ENCODE data around the gene MRPL21. TPM values are rescaled to one million over a fixed set of nuclear protein-coding genes. Genes with fewer than 3 reads are reported as not detected.

MRPL21 gene
- total and polyA plus RNA-seq, 2 of the 13 experiments (the other 11 are each of a cell fraction or from before 2014, with no cell fraction given): 61.5 to 100 TPM

- H3K4me2 ChIP-seq (ENCODE audit: low read depth, low read length): no peak overlapping the region
- H3K4me1 ChIP-seq (ENCODE audit: insufficient read depth, low read length): no peaks in the 10 kb centered on the region
- FAIRE-seq (no peak), ATAC-seq (no peak), DNase-seq (ENCODE audit: low spot score) (no peak)
- H2AFZ ChIP-seq (ENCODE audit: low read length): no peak overlapping the region
- H3K27ac ChIP-seq (ENCODE audit: extremely low read length, insufficient read depth, low read length): no peak overlapping the region
- ChIA-PET POLR2A (no interaction called here), CTCF (ENCODE audit: low intra/inter-chr PET ratio, low total read pairs) (no interaction called here)
- TF ChIP-seq ZNF432 (CRISPR knock-in tag; IDR thresholded peaks at IDR 0.05; ENCODE audit: borderline replicate concordance) (no peak), ZBTB21 (CRISPR knock-in tag; IDR thresholded peaks at IDR 0.05) (no peak), ZBTB38 (CRISPR knock-in tag; IDR thresholded peaks at IDR 0.05) (no peak), ZSCAN12 (CRISPR knock-in tag; IDR thresholded peaks at IDR 0.05) (no peak)
- TF ChIP-seq, protein P1, sequence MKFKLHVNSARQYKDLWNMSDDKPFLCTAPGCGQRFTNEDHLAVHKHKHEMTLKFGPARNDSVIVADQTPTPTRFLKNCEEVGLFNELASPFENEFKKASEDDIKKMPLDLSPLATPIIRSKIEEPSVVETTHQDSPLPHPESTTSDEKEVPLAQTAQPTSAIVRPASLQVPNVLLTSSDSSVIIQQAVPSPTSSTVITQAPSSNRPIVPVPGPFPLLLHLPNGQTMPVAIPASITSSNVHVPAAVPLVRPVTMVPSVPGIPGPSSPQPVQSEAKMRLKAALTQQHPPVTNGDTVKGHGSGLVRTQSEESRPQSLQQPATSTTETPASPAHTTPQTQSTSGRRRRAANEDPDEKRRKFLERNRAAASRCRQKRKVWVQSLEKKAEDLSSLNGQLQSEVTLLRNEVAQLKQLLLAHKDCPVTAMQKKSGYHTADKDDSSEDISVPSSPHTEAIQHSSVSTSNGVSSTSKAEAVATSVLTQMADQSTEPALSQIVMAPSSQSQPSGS (CRISPR knock-in tag; IDR thresholded peaks at IDR 0.05): no peak
- H3K4me3 ChIP-seq (replicated peaks in 1 of 3; ENCODE audit: insufficient read depth in 1 of 3, low read depth in 2 of 3, low read length in 3 of 3): no peak overlapping the region
- H3K9ac ChIP-seq (ENCODE audit: insufficient read depth, low read depth, low read length): no peak overlapping the region
- H3K27me3 ChIP-seq (ENCODE audit: control insufficient read depth in 1 of 2, insufficient read depth in 2 of 2, low read length in 2 of 2): no peaks in the 10 kb centered on the region
- in situ Hi-C loops (cut with HindIII; ENCODE audit: extremely low pct_ligation_motif_present, low pct_unique_long_range_greater_than_20kb) (no loop called here), intact Hi-C loops (cut with micrococcal nuclease; ENCODE audit: unreplicated experiment) (no loop called here)
- H3K79me2 ChIP-seq (ENCODE audit: insufficient read depth, low read length): no peaks in the 10 kb centered on the region
- WGBS (ENCODE audit: low lambda C conversion rate): 93% methylated on average over 10 of the region's 10 CpGs
- H4K20me1 ChIP-seq (ENCODE audit: insufficient read depth, low read length): no peaks in the 10 kb centered on the region
- peaks cover 20 to 81% of the 10 kb centered on the region in 2 experiments for H3K36me3 ChIP-seq (replicated peaks in 1 of 2; ENCODE audit: control insufficient read depth in 1 of 2, insufficient read depth in 2 of 2, low read length in 2 of 2)
- BruUV-seq (replicated peaks): no TSS peak
- H3K9me3 ChIP-seq (ENCODE audit: low read length): peaks cover 20% of the 10 kb centered on the region
Observed at GRCh38 chr11:68924073-68924925, 20.7 kb upstream of the MRPL21 start.

GRCh38 chr11:68923614-68924013 lies 20.0 kb upstream of the MRPL21 start:
- DNase-seq (ENCODE audit: low spot score): no peak
- no peak overlapping the region for H2AFZ ChIP-seq (ENCODE audit: low read length)
- TF ChIP-seq MTF1 (CRISPR knock-in tag; IDR thresholded peaks at IDR 0.05): no peak
- TF ChIP-seq ZNF652 (CRISPR knock-in tag; IDR thresholded peaks at IDR 0.05; ENCODE audit: borderline replicate concordance, low read depth): no peak
- TF ChIP-seq ZNF431 (CRISPR knock-in tag; IDR thresholded peaks at IDR 0.05; ENCODE audit: borderline replicate concordance, low read depth): no peak
- TF ChIP-seq, protein P2, sequence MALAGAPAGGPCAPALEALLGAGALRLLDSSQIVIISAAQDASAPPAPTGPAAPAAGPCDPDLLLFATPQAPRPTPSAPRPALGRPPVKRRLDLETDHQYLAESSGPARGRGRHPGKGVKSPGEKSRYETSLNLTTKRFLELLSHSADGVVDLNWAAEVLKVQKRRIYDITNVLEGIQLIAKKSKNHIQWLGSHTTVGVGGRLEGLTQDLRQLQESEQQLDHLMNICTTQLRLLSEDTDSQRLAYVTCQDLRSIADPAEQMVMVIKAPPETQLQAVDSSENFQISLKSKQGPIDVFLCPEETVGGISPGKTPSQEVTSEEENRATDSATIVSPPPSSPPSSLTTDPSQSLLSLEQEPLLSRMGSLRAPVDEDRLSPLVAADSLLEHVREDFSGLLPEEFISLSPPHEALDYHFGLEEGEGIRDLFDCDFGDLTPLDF (CRISPR knock-in tag; IDR thresholded peaks at IDR 0.05): no peak
- TF ChIP-seq ZFY (CRISPR knock-in tag; IDR thresholded peaks at IDR 0.05): no peak
- TF ChIP-seq MED8 (CRISPR knock-in tag; IDR thresholded peaks at IDR 0.05; ENCODE audit: insufficient replicate concordance): no peak
- no peak for TF ChIP-seq ZNF564 (CRISPR knock-in tag; IDR thresholded peaks at IDR 0.05)
- intact Hi-C loops (cut with micrococcal nuclease; ENCODE audit: unreplicated experiment): no loop called here
- H3K27me3 ChIP-seq (ENCODE audit: control insufficient read depth in 1 of 2, insufficient read depth in 2 of 2, low read length in 2 of 2): no peaks in the 10 kb centered on the region
- peaks cover 17 to 81% of the 10 kb centered on the region in 2 experiments for H3K36me3 ChIP-seq (replicated peaks in 1 of 2; ENCODE audit: control insufficient read depth in 1 of 2, insufficient read depth in 2 of 2, low read length in 2 of 2)
- ChIA-PET CTCF (ENCODE audit: low intra/inter-chr PET ratio, low total read pairs) (no interaction called here), POLR2A (no interaction called here)
- H3K9ac ChIP-seq (ENCODE audit: insufficient read depth, low read depth, low read length): no peak overlapping the region
- no peak for ATAC-seq
- no peak overlapping the region for H3K4me2 ChIP-seq (ENCODE audit: low read depth, low read length)
- in situ Hi-C loops (cut with HindIII; ENCODE audit: extremely low pct_ligation_motif_present, low pct_unique_long_range_greater_than_20kb): no loop called here
- WGBS (ENCODE audit: low lambda C conversion rate): 95% methylated on average over 3 of the region's 3 CpGs
- H3K79me2 ChIP-seq (ENCODE audit: insufficient read depth, low read length): no peaks in the 10 kb centered on the region
- no peak overlapping the region for H3K27ac ChIP-seq (ENCODE audit: extremely low read length, insufficient read depth, low read length)
- no peak for FAIRE-seq
- no TSS peak for BruUV-seq (replicated peaks)
- peaks cover 20% of the 10 kb centered on the region for H3K9me3 ChIP-seq (ENCODE audit: low read length)
- no peaks in the 10 kb centered on the region for H3K4me1 ChIP-seq (ENCODE audit: insufficient read depth, low read length)
- no peaks in the 10 kb centered on the region for H4K20me1 ChIP-seq (ENCODE audit: insufficient read depth, low read length)
- no peak overlapping the region for H3K4me3 ChIP-seq (replicated peaks in 1 of 3; ENCODE audit: insufficient read depth in 1 of 3, low read depth in 2 of 3, low read length in 3 of 3)

Data from HepG2 (cell line).